SU-DHL-6 (cell line): ENCODE results near the gene FSCN2.

Experiments
- H2AFZ ChIP-seq: fragments of 200-600 bp; sonication (generic); 2 replicates; pipeline ENCODE4 v1.6.1; 2014; ENCODE audit warnings: low read depth, mild to moderate bottlenecking, moderate library complexity, mixed read lengths, antibody characterized with exemption, low read length; ENCODE audit not compliant: severe bottlenecking
- H3F3A ChIP-seq: fragments of 200-600 bp; shearing (Covaris generic); 2 replicates; pipeline ENCODE4 v1.6.0; 2016; ENCODE audit warnings: antibody characterized with exemption, mild to moderate bottlenecking; ENCODE audit not compliant: insufficient read depth
- H3K27ac ChIP-seq: fragments of 200-600 bp; sonication (generic); 2 replicates; pipeline ENCODE4 v1.5.1; 2016; ENCODE audit warnings: low read depth, mild to moderate bottlenecking, low read length, moderate library complexity, mixed read lengths
- H3K27me3 ChIP-seq: fragments of 200-600 bp; sonication (generic), shearing (Covaris generic); 2 replicates; pipeline ENCODE4 v1.6.0; 2014; ENCODE audit warnings: mild to moderate bottlenecking, low read length
- H3K36me3 ChIP-seq: fragments of 200-600 bp; sonication (generic); 2 replicates; pipeline ENCODE4 v1.6.1; 2014; ENCODE audit warnings: mild to moderate bottlenecking, low read length, mixed read lengths
- H3K4me2 ChIP-seq: fragments of 300-600, 200-600 bp; shearing (Covaris generic), sonication (generic); 2 replicates; pipeline ENCODE4 v1.6.0; 2014; ENCODE audit warnings: low read length, low read depth, mild to moderate bottlenecking; ENCODE audit not compliant: poor library complexity, severe bottlenecking
- H3K4me3 ChIP-seq: fragments of 200-600 bp; sonication (generic); 2 replicates; pipeline ENCODE4 v1.5.1; 2014; ENCODE audit warnings: antibody characterized with exemption, low read length, mild to moderate bottlenecking, mixed read lengths; ENCODE audit not compliant: insufficient read depth, poor library complexity, severe bottlenecking
- H3K79me2 ChIP-seq: fragments of 200-600 bp; sonication (generic); 2 replicates; pipeline ENCODE4 v1.6.1; 2014; ENCODE audit warnings: mild to moderate bottlenecking, low read length, moderate library complexity; ENCODE audit not compliant: insufficient read depth
- H3K9ac ChIP-seq: fragments of 200-600 bp; sonication (generic); 2 replicates; pipeline ENCODE4 v1.7.0; 2014; ENCODE audit warnings: mild to moderate bottlenecking, low read length
- H3K9me2 ChIP-seq: fragments of 200-600 bp; sonication (generic); replicated peaks from 2 replicates; pipeline ENCODE4 v1.6.1; 2014; ENCODE audit warnings: low read length; ENCODE audit not compliant: insufficient read depth
- H3K9me3 ChIP-seq: fragments of 200-600 bp; sonication (generic); 2 replicates; pipeline ENCODE4 v1.6.1; 2014; ENCODE audit warnings: low read length, mixed read lengths; ENCODE audit not compliant: insufficient read depth
- H4K20me1 ChIP-seq: fragments of 200-600 bp; sonication (generic); 2 replicates; pipeline ENCODE4 v1.6.1; 2014; ENCODE audit warnings: low read depth, mild to moderate bottlenecking, antibody characterized with exemption, low read length, moderate library complexity, mixed read lengths
- CTCF ChIP-seq: fragments of 200-600 bp; sonication (generic); IDR thresholded peaks from one replicate; pipeline ENCODE4 v1.5.1; 2017; ENCODE audit warnings: antibody characterized with exemption, mild to moderate bottlenecking, low read length, moderate library complexity; ENCODE audit not compliant: insufficient read depth, poor library complexity, severe bottlenecking
- EZH2phosphoT487 ChIP-seq: fragments of 200-600 bp; sonication (generic), shearing (Covaris generic); conservative IDR thresholded peaks from 2 replicates; pipeline ENCODE4 v1.6.1; 2018; ENCODE audit warnings: mild to moderate bottlenecking, antibody characterized with exemption, low read length, moderate library complexity, mixed read lengths

Gene FSCN2

GRCh38 chr17:81539571-81539900 lies 11.4 kb downstream of the FSCN2 start:
- no peaks in the 10 kb centered on the region for H3K36me3 ChIP-seq
- H3K9me3 ChIP-seq, result no peaks in the 10 kb centered on the region
- H3K27ac ChIP-seq, result no peak overlapping the region
- H3K4me3 ChIP-seq, result no peak overlapping the region
- TF ChIP-seq CTCF, result no peak
- TF ChIP-seq EZH2phosphoT487, result no peak
- H3K9me2 ChIP-seq, result no peaks in the 10 kb centered on the region
- no peaks in the 10 kb centered on the region for H3K79me2 ChIP-seq
- no peak overlapping the region for H3K9ac ChIP-seq
- H3K4me2 ChIP-seq, result no peak overlapping the region
- no peaks in the 10 kb centered on the region; the same call in 1 of the 2 replicates for H4K20me1 ChIP-seq
- no peaks in the 10 kb centered on the region for H3K27me3 ChIP-seq
- H3F3A ChIP-seq, result no peaks in the 10 kb centered on the region
- no peak overlapping the region for H2AFZ ChIP-seq

DNA sequence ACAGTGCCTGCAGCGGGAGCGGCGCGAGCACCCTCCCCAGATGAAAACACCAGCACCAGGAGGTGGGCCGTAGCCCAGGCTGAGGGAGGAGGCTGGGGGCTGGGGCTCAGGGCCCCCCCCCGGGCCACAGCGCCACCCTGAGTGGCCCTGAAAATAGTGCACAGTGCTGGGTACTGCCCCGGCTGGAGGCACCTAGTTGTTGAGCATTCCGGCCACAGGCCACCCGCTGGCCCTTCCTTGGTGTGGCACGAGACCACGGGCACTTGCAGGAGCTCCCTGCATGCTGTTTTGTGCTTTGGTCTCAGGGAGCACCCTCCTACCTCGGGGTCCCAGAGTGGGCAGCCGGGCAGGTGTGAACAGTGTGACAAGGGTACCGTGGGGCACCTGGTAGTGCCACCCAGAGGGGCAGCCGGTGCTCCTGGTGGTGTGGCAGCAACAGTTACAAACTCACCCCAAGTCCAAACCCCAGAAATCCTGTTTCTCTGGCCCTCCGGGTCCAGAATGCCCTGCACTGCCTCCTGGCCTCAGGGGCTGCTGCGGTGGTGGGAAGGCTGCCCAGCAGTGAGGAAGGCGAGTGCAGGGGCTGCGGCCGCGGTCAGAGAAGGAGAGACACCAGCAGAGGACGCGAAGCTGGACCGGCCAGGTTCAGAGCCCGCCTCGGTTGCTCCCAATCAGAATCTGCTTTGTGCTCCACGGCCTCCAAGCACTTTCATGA lies 11.9 kb downstream of the FSCN2 start:
- Histone ChIP-seq H3K4me3 (no peak overlapping the region), H3K36me3 (no peaks in the 10 kb centered on the region), H2AFZ (no peak overlapping the region), H3F3A (no peaks in the 10 kb centered on the region), H3K9me3 (no peaks in the 10 kb centered on the region), H4K20me1 (no peaks in the 10 kb centered on the region; the same call in 1 of the 2 replicates), H3K4me2 (no peak overlapping the region), H3K27me3 (no peaks in the 10 kb centered on the region), H3K9ac (no peak overlapping the region), H3K9me2 (no peaks in the 10 kb centered on the region), H3K27ac (no peak overlapping the region), H3K79me2 (no peaks in the 10 kb centered on the region)
- TF ChIP-seq CTCF, result no peak
- TF ChIP-seq EZH2phosphoT487, result no peak

DNA sequence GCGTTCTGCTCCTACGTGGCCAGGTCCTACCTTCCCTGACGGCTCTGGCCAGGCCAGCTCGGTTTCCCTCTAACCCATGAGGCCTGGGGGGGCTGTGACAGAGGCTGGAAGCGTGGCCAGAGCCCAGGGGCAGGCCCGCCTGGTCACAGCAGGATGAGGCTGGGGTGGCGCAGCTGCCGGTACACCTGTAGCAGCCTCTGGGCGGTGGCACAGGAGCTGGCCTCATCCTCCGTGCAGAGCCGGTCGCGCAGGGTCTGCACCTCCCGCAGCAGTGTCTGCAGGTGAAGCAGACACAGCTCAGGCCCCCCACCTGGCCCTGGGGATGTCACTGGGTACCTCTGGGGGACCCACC lies 12.5 kb downstream of the FSCN2 start:
- Histone ChIP-seq H3K9me2 (no peaks in the 10 kb centered on the region), H3K4me3 (no peak overlapping the region), H2AFZ (no peak overlapping the region), H3K36me3 (no peaks in the 10 kb centered on the region), H3K79me2 (no peaks in the 10 kb centered on the region), H3K27ac (no peak overlapping the region), H4K20me1 (no peaks in the 10 kb centered on the region; the same call in 1 of the 2 replicates), H3F3A (no peaks in the 10 kb centered on the region), H3K4me2 (no peak overlapping the region), H3K27me3 (no peaks in the 10 kb centered on the region), H3K9ac (no peak overlapping the region), H3K9me3 (no peaks in the 10 kb centered on the region)
- no peak for TF ChIP-seq CTCF
- TF ChIP-seq EZH2phosphoT487, result no peak
